ENCODE results near the gene PPP2R3A.

DNA sequence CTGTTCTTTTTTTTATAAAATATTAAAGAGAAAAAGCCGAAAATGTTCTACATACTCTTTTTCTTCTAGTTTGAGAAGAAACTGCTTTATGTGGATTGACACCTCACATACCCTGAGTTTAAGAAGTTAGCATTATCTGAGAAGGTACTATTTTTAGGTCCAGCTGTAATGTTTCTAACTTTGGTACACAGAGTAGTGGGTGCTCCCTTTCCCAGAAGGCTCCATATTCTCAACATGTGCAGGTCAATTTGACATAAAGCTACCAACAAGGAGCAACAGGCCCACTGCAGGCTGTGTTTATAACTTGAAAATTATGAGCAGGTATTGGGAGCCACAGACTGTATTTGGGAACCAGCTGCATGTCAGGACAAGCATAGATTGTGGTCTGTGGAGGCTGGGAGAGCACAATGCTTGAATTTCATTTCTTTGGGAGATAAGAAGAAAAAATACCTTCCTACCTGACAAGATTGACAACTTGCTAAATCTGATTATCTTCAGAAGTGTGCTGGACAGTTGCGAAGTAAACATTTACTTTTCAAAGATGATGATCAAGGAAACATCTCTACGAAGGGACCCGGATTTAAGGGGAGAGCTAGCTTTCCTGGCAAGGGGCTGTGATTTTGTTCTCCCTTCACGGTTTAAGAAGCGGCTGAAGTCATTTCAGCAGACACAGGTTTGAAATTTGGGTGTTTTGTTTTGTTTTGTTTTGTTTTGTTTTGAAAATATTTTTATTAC, 57.2 kb downstream of the PPP2R3A start:
- TF ChIP-seq, protein P1, sequence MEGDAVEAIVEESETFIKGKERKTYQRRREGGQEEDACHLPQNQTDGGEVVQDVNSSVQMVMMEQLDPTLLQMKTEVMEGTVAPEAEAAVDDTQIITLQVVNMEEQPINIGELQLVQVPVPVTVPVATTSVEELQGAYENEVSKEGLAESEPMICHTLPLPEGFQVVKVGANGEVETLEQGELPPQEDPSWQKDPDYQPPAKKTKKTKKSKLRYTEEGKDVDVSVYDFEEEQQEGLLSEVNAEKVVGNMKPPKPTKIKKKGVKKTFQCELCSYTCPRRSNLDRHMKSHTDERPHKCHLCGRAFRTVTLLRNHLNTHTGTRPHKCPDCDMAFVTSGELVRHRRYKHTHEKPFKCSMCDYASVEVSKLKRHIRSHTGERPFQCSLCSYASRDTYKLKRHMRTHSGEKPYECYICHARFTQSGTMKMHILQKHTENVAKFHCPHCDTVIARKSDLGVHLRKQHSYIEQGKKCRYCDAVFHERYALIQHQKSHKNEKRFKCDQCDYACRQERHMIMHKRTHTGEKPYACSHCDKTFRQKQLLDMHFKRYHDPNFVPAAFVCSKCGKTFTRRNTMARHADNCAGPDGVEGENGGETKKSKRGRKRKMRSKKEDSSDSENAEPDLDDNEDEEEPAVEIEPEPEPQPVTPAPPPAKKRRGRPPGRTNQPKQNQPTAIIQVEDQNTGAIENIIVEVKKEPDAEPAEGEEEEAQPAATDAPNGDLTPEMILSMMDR (optimal IDR thresholded peaks at IDR 0.05 in 1 of 3, IDR thresholded peaks at IDR 0.05 in 1 of 3, conservative IDR thresholded peaks at IDR 0.05 in 1 of 3; ENCODE audit: extremely low read depth in 1 of 3, insufficient read depth in 2 of 3, low read length in 3 of 3) = no peak
- no peak for TF ChIP-seq EZH2 (IDR thresholded peaks at IDR 0.05; ENCODE audit: low read length)
